ENCODE results near the gene ULK4.

- TF ChIP-seq GABPB2 (CRISPR knock-in tag; conservative IDR thresholded peaks at IDR 0.05) (no peak), NR2C2 (CRISPR knock-in tag; IDR thresholded peaks at IDR 0.05) (no peak), NR2C2 (tag; IDR thresholded peaks at IDR 0.05) (no peak), ZFX (CRISPR knock-in tag; IDR thresholded peaks at IDR 0.05) (no peak), ESRRA (IDR thresholded peaks at IDR 0.05; ENCODE audit: borderline replicate concordance, low read depth) (no peak), CBX8 (IDR thresholded peaks at IDR 0.05; ENCODE audit: borderline replicate concordance, extremely low read depth, low read depth, low read length, poor library complexity, severe bottlenecking) (no peak), MTA1 (IDR thresholded peaks at IDR 0.05; ENCODE audit: borderline replicate concordance) (no peak), ZNF311 (CRISPR knock-in tag; IDR thresholded peaks at IDR 0.05) (no peak), TAF15 (IDR thresholded peaks at IDR 0.05; ENCODE audit: low read depth, low read length) (no peak), RFX5 (IDR thresholded peaks at IDR 0.05; ENCODE audit: low read depth, low read length) (no peak), PRDM10 (IDR thresholded peaks at IDR 0.05; ENCODE audit: partially characterized antibody) (no peak), POLR2AphosphoS5 (IDR thresholded peaks at IDR 0.05; ENCODE audit: control insufficient read depth, insufficient read depth, low read depth, low read length) (no peak)
Observed at GRCh38 chr3:41434781-41435180, 527.1 kb downstream of the ULK4 start.

All from K562 (cell line).